H9 (cell line): Measurements from ENCODE around the gene BMPR1A. TPM values are rescaled to one million over a fixed set of nuclear protein-coding genes. Genes with fewer than 3 reads are reported as not detected.
A peak's percentile ranks its signal among the peaks of the same experiment; 100 is the strongest.

ENCODE experiments used
- DNase-seq: peaks from one replicate; pipeline ENCODE4 v3.0.0-alpha.2; 2017
- H2AFZ ChIP-seq: one replicate; pipeline ENCODE4 v1.6.1; 2013; ENCODE audit warnings: mild to moderate bottlenecking, low read length, control low read depth, moderate library complexity
- H2AK5ac ChIP-seq: 2 replicates; pipeline ENCODE4 v1.6.1; 2013; ENCODE audit warnings: low read length, control low read depth, mixed read lengths; ENCODE audit not compliant: insufficient read length
- H2BK120ac ChIP-seq: one replicate; pipeline ENCODE4 v1.6.1; 2013; ENCODE audit warnings: low read depth, mild to moderate bottlenecking, low read length, control low read depth, inconsistent platforms; ENCODE audit not compliant: poor library complexity, severe bottlenecking
- H2BK12ac ChIP-seq: 2 replicates; pipeline ENCODE4 v1.6.1; 2013; ENCODE audit warnings: low read length, control low read depth, mixed read lengths, low read depth; ENCODE audit not compliant: insufficient read length
- H2BK15ac ChIP-seq: 2 replicates; pipeline ENCODE4 v1.6.1; 2013; ENCODE audit warnings: low read depth, low read length, control low read depth
- H2BK20ac ChIP-seq: one replicate; pipeline ENCODE4 v1.6.1; 2013; ENCODE audit warnings: low read depth, mild to moderate bottlenecking, low read length, control low read depth, inconsistent platforms; ENCODE audit not compliant: poor library complexity, severe bottlenecking
- H2BK5ac ChIP-seq: 2 replicates; pipeline ENCODE4 v1.6.1; 2013; ENCODE audit warnings: low read length, control low read depth, mixed read lengths; ENCODE audit not compliant: insufficient read length
- H3K14ac ChIP-seq: 2 replicates; pipeline ENCODE4 v1.6.1; 2013; ENCODE audit warnings: low read length, control low read depth; ENCODE audit not compliant: insufficient read depth
- H3K18ac ChIP-seq: 2 replicates; pipeline ENCODE4 v1.6.1; 2013; ENCODE audit warnings: low read depth, mild to moderate bottlenecking, mixed read lengths, low read length, control low read depth; ENCODE audit not compliant: insufficient read length
- H3K23ac ChIP-seq: 2 replicates; pipeline ENCODE4 v1.6.1; 2013; ENCODE audit warnings: low read length, control low read depth, mixed read lengths, low read depth; ENCODE audit not compliant: insufficient read length
- H3K23me2 ChIP-seq: 2 replicates; pipeline ENCODE4 v1.6.1; 2013; ENCODE audit warnings: low read depth, mild to moderate bottlenecking, mixed read lengths, low read length, control low read depth; ENCODE audit not compliant: insufficient read length, poor library complexity, severe bottlenecking
- H3K27ac ChIP-seq: 2 replicates; pipeline ENCODE4 v1.5.1; 2013; ENCODE audit warnings: low read length, control low read depth, mixed read lengths, low read depth; ENCODE audit not compliant: insufficient read length
- H3K27me3 ChIP-seq: 2 replicates; pipeline ENCODE4 v1.6.1; 2013; ENCODE audit warnings: low read length, control low read depth, inconsistent platforms; ENCODE audit not compliant: insufficient read depth
- H3K4ac ChIP-seq: 2 replicates; pipeline ENCODE4 v1.6.1; 2013; ENCODE audit warnings: low read depth, mild to moderate bottlenecking, control low read depth, inconsistent platforms, low read length, moderate library complexity
- H3K4me1 ChIP-seq: 2 replicates; pipeline ENCODE4 v1.6.1; 2013; ENCODE audit warnings: low read length, control low read depth, inconsistent platforms; ENCODE audit not compliant: insufficient read depth
- H3K4me2 ChIP-seq: 2 replicates; pipeline ENCODE4 v1.6.1; 2013; ENCODE audit warnings: low read length, control low read depth, mixed read lengths; ENCODE audit not compliant: insufficient read length, insufficient read depth
- H3K56ac ChIP-seq: 2 replicates; pipeline ENCODE4 v1.6.1; 2013; ENCODE audit warnings: low read depth, mild to moderate bottlenecking, mixed read lengths, low read length, control low read depth; ENCODE audit not compliant: insufficient read length
- H3K79me1 ChIP-seq: 2 replicates; pipeline ENCODE4 v1.6.1; 2013; ENCODE audit warnings: low read depth, mild to moderate bottlenecking, moderate library complexity, low read length, control low read depth, inconsistent platforms; ENCODE audit not compliant: insufficient read depth, poor library complexity, severe bottlenecking
- H3K79me2 ChIP-seq: 2 replicates; pipeline ENCODE4 v1.6.1; 2013; ENCODE audit warnings: low read length, control low read depth, inconsistent platforms; ENCODE audit not compliant: insufficient read depth
- H3K9ac ChIP-seq: 2 replicates; pipeline ENCODE4 v1.6.1; 2013; ENCODE audit warnings: low read length, control low read depth, mixed read lengths; ENCODE audit not compliant: insufficient read length; ENCODE audit errors: extremely low read depth
- H3K9me3 ChIP-seq: one replicate; pipeline ENCODE4 v1.6.1; 2013; ENCODE audit warnings: low read depth, low read length, inconsistent platforms; ENCODE audit not compliant: control insufficient read depth
- H3T11ph ChIP-seq: one replicate; pipeline ENCODE4 v1.6.1; 2013; ENCODE audit warnings: mild to moderate bottlenecking, low read length, control low read depth, inconsistent platforms
- H4K20me1 ChIP-seq: one replicate; pipeline ENCODE4 v1.6.1; 2013; ENCODE audit not compliant: control insufficient read depth, insufficient read length, insufficient read depth
- H4K5ac ChIP-seq: 2 replicates; pipeline ENCODE4 v1.6.1; 2013; ENCODE audit warnings: low read depth, mild to moderate bottlenecking, mixed read lengths, low read length, control low read depth; ENCODE audit not compliant: insufficient read length
- H4K8ac ChIP-seq: replicated peaks from 2 replicates; pipeline ENCODE4 v1.6.1; 2013; ENCODE audit warnings: low read length, control low read depth, mixed read lengths, low read depth; ENCODE audit not compliant: insufficient read length
- H4K91ac ChIP-seq: 2 replicates; pipeline ENCODE4 v1.6.1; 2013; ENCODE audit warnings: low read depth, mild to moderate bottlenecking, moderate library complexity, mixed read lengths, low read length, control low read depth; ENCODE audit not compliant: insufficient read length
- H3K27ac Mint-ChIP-seq, 3 experiments: 2 replicates in 2 of 3; 3 replicates in 1 of 3; pipeline ENCODE4 v1.8.0; 2020 to 2021; ENCODE audit warnings: mixed read lengths in 3 of 3, mild to moderate bottlenecking in 1 of 3, moderate library complexity in 1 of 3
- H3K27me3 Mint-ChIP-seq: 2 replicates; pipeline ENCODE4 v1.8.0; 2021; ENCODE audit warnings: low read depth, mild to moderate bottlenecking, moderate library complexity, mixed read lengths
- H3K36me3 Mint-ChIP-seq, 3 experiments: 2 replicates in 2 of 3; 3 replicates in 1 of 3; pipeline ENCODE4 v1.8.0; 2020 to 2021; ENCODE audit warnings: low read depth in 3 of 3, mixed read lengths in 3 of 3; ENCODE audit not compliant: insufficient read depth in 1 of 3
- H3K4me1 Mint-ChIP-seq, 2 experiments: 2 replicates each; pipeline ENCODE4 v1.8.0; 2020; ENCODE audit warnings: mixed read lengths in 2 of 2
- H3K4me3 Mint-ChIP-seq, 2 experiments: 2 replicates in 1 of 2; 3 replicates in 1 of 2; pipeline ENCODE4 v1.8.0; 2020 to 2021; ENCODE audit warnings: mild to moderate bottlenecking in 2 of 2, mixed read lengths in 2 of 2, moderate library complexity in 1 of 2
- H3K9me3 Mint-ChIP-seq, 2 experiments: 2 replicates in 1 of 2; 3 replicates in 1 of 2; pipeline ENCODE4 v1.8.0; 2020; ENCODE audit warnings: mild to moderate bottlenecking in 2 of 2, mixed read lengths in 2 of 2, moderate library complexity in 1 of 2
- WGBS: extraction: QIAGEN DNeasy Blood & Tissue Kit; methylation state at CpG from one replicate; pipeline ENCODE4 v1.1.7; 2013; ENCODE audit warnings: missing lambda C conversion rate, low lambda C conversion rate, mixed read lengths; ENCODE audit not compliant: insufficient read length; ENCODE audit errors: extremely low coverage; 5-methylcytosine and 5-hydroxymethylcytosine counted together
- total RNA-seq: library from RNA; stranded (reverse); gene quantifications from 2 replicates; pipeline ENCODE4 v1.2.1, GENCODE V29; 2021
- TF ChIP-seq, protein P1 (sequence below): fragments of 200-600 bp; sonication (generic); conservative IDR thresholded peaks from 3 replicates; pipeline ENCODE4 v1.8.0; 2021; ENCODE audit warnings: antibody characterized with exemption, mild to moderate bottlenecking

The BMPR1A gene
- total RNA-seq, 1 experiment from 2014 or later = 138 TPM

DNA sequence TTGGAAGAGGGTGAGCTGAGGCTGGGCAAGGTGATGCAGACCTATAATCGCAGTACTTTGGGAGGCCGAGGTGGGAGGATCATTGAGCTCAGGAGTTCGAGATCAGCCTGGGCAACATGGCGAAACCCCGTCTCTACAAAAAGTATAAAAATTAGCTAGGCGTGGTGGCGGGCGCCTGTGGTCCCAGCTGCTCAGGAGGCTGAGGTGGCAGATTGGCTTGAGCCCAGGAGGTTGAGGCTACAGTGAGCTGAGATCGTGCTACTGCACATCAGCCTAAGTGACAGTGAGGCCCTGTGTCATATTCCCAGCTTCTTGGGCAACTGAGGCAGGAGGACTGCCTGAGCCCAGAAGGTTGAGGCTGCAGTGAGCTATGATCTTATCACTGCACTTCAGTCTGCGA lies 13.6 kb downstream of the BMPR1A start:
- H3K4me1 Mint-ChIP-seq = peaks cover 50 to 63% of the 10 kb centered on the region in 2 experiments
- no peaks in the 10 kb centered on the region for H3K27me3 Mint-ChIP-seq
- H4K91ac ChIP-seq = no peak overlapping the region
- H2BK12ac ChIP-seq = no peak overlapping the region
- no peak overlapping the region for H2BK15ac ChIP-seq
- H3K4me2 ChIP-seq = peak overlapping the region; percentile 1
- peaks cover 17% of the 10 kb centered on the region for H3K4me1 ChIP-seq
- H3K23me2 ChIP-seq = no peaks in the 10 kb centered on the region
- H3K27ac Mint-ChIP-seq = peak overlapping the region; percentile 17 to 96 (median 78); a peak in 4 of 7 replicates
- peak overlapping the region; percentile 19 for H2BK5ac ChIP-seq
- peaks cover 58% of the 10 kb centered on the region for H3K79me2 ChIP-seq
- no peak overlapping the region for H3T11ph ChIP-seq
- no peak for DNase-seq
- H3K9me3 ChIP-seq = no peaks in the 10 kb centered on the region
- H3K9ac ChIP-seq = no peak overlapping the region
- no peak overlapping the region for H2AFZ ChIP-seq
- H3K79me1 ChIP-seq = no peaks in the 10 kb centered on the region
- no peak overlapping the region for H3K4ac ChIP-seq
- H2BK20ac ChIP-seq = no peak overlapping the region
- 0 out of 5 replicates have a peak overlapping the region, but pooled peaks of 1 of the 2 experiments have one; percentile 11 for H3K4me3 Mint-ChIP-seq
- no peak overlapping the region for H4K5ac ChIP-seq
- H3K9me3 Mint-ChIP-seq = no peaks in the 10 kb centered on the region
- H3K18ac ChIP-seq = no peak overlapping the region
- H3K27me3 ChIP-seq = no peaks in the 10 kb centered on the region
- WGBS = no CpG with 5 or more reads among the region's 10 CpGs
- 0 out of 2 replicates have a peak overlapping the region, but pooled peaks have one; percentile 20 for H3K14ac ChIP-seq
- H2AK5ac ChIP-seq = no peak overlapping the region
- H3K27ac ChIP-seq = peak overlapping the region; percentile 33
- no peak overlapping the region for H4K8ac ChIP-seq
- H3K56ac ChIP-seq = no peak overlapping the region
- H3K36me3 Mint-ChIP-seq = peaks cover 0 to 8% (median 0%) of the 10 kb centered on the region in 3 experiments; a peak in 2 of 7 replicates
- no peak overlapping the region for H3K23ac ChIP-seq
- TF ChIP-seq, protein P1, sequence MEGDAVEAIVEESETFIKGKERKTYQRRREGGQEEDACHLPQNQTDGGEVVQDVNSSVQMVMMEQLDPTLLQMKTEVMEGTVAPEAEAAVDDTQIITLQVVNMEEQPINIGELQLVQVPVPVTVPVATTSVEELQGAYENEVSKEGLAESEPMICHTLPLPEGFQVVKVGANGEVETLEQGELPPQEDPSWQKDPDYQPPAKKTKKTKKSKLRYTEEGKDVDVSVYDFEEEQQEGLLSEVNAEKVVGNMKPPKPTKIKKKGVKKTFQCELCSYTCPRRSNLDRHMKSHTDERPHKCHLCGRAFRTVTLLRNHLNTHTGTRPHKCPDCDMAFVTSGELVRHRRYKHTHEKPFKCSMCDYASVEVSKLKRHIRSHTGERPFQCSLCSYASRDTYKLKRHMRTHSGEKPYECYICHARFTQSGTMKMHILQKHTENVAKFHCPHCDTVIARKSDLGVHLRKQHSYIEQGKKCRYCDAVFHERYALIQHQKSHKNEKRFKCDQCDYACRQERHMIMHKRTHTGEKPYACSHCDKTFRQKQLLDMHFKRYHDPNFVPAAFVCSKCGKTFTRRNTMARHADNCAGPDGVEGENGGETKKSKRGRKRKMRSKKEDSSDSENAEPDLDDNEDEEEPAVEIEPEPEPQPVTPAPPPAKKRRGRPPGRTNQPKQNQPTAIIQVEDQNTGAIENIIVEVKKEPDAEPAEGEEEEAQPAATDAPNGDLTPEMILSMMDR = no peak
- no peak overlapping the region for H2BK120ac ChIP-seq
- no peaks in the 10 kb centered on the region for H4K20me1 ChIP-seq
